Measurements from ENCODE around the gene CHD2.

CHD2 gene

DNA sequence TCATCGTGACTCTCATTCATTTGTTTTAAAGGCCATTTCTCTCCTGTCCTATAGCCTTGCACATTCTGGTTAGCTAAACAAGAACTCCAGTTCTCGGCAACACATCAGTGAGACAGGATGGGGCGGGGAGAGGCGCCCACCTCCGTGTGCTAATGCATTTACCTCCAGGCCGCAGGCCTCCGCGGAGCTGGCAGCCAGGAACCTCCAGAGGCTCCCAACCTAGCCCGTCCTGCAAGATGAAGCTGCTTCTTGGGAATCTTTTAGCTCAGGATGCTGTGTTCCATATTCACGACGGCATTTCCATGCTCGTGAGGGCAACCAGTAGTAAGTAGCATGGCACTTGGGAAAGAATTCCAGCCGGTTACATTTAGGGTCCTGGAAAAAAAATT, 141.0 kb downstream of the CHD2 start:
- Mint-ChIP-seq H3K27ac (no peak overlapping the region), H3K36me3 (no peaks in the 10 kb centered on the region), H3K4me1 (peaks cover 7% of the 10 kb centered on the region), H3K9me3 (peaks cover 3% of the 10 kb centered on the region), H3K27me3 (peaks cover 76% of the 10 kb centered on the region), H3K4me3 (no peak overlapping the region)
- ATAC-seq: no peak

DNA sequence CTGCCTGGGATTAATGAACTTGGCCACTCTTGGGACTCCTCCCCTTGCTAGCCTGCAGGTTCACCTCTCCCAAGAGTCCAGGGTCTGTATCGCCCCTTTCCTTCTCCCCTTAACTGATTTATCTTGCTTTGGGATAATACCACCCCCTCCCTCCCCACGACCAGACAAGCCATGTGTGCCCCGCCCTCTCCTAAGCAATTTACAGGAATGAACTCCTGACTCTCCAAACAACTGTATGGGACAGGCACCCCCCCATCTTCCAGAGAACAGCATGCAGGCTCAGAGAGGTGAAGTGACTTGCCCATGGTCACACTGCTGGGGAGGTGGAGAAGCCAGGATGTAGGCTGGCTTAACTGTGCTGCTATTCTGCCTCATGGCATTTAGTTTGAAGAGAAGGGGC, 142.1 kb downstream of the CHD2 start:
- no peaks in the 10 kb centered on the region for H3K36me3 Mint-ChIP-seq
- H3K4me3 Mint-ChIP-seq: no peak overlapping the region
- peaks cover 73% of the 10 kb centered on the region for H3K27me3 Mint-ChIP-seq
- no peaks in the 10 kb centered on the region for H3K4me1 Mint-ChIP-seq
- peaks cover 6% of the 10 kb centered on the region for H3K9me3 Mint-ChIP-seq
- no peak overlapping the region for H3K27ac Mint-ChIP-seq
- ATAC-seq: no peak

- H3K36me3 Mint-ChIP-seq: no peaks in the 10 kb centered on the region
- H3K27ac Mint-ChIP-seq: no peak overlapping the region
- H3K27me3 Mint-ChIP-seq: peaks cover 73% of the 10 kb centered on the region
- H3K4me3 Mint-ChIP-seq: no peak overlapping the region
- ATAC-seq: no peak
- H3K9me3 Mint-ChIP-seq: peaks cover 6% of the 10 kb centered on the region
- peaks cover 5% of the 10 kb centered on the region for H3K4me1 Mint-ChIP-seq
Observed at GRCh38 chr15:93042691-93043378, 142.7 kb downstream of the CHD2 start.

- Mint-ChIP-seq H3K27ac (no peak overlapping the region), H3K36me3 (no peaks in the 10 kb centered on the region), H3K9me3 (peaks cover 6% of the 10 kb centered on the region), H3K27me3 (peaks cover 77% of the 10 kb centered on the region), H3K4me1 (peaks cover 10% of the 10 kb centered on the region), H3K4me3 (no peak overlapping the region)
- no peak for ATAC-seq
Observed at GRCh38 chr15:93043621-93044300, 143.6 kb downstream of the CHD2 start.

DNA sequence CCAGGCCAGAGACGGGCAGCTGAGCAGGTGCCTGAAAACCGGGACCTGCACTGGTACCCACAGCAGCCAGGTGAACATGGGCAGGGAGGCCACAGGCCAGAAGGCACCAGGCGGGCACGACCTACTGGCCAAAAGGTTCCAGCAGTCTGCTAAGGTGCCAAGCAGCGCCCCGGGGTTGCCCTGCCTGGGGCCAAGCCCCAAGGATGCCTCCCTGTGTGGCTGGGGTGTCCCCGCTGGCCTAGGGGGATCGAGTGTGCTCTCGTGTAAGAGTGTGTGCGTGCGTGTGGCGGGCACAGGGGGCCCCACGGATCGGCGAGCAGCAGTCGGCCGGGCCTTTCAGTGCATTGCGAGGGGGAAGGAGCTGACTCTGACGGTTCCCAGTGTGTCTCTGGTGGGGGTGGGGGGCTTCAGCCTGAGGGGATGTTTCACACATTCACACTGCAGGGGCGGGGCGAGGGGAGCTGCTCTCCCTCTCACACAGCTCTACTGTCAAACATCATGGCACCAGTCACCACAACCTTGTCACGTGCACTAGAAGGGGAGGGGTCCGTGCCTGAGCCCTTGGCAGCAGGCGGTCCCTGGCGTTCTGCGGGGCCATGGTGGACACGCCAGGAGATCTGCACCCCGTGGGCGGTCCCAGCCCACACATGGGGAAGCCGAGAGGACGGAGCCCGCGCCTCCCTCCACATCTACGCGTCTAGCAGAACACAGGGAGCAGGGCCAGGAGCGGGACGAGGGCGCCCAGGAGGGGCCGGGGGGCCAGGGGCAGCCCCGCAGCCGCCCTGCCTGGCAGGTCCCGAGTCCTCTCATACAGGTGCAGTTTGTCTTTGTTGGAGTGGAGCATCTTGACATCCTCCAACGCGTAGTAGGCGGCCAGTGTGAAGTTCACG, 144.4 kb downstream of the CHD2 start:
- Mint-ChIP-seq H3K36me3 (no peaks in the 10 kb centered on the region), H3K4me3 (no peak overlapping the region), H3K27ac (no peak overlapping the region), H3K4me1 (peaks cover 10% of the 10 kb centered on the region), H3K27me3 (peaks cover 82% of the 10 kb centered on the region), H3K9me3 (peaks cover 6% of the 10 kb centered on the region)
- ATAC-seq: no peak

- H3K27ac Mint-ChIP-seq: no peak overlapping the region
- H3K4me1 Mint-ChIP-seq: peaks cover 10% of the 10 kb centered on the region
- ATAC-seq: no peak
- no peaks in the 10 kb centered on the region for H3K36me3 Mint-ChIP-seq
- H3K9me3 Mint-ChIP-seq: peaks cover 6% of the 10 kb centered on the region
- peaks cover 80% of the 10 kb centered on the region for H3K27me3 Mint-ChIP-seq
- no peak overlapping the region for H3K4me3 Mint-ChIP-seq
Observed at GRCh38 chr15:93045191-93045785, 145.2 kb downstream of the CHD2 start.

- Mint-ChIP-seq H3K27ac (no peak overlapping the region), H3K36me3 (no peaks in the 10 kb centered on the region), H3K27me3 (peaks cover 79% of the 10 kb centered on the region), H3K9me3 (peaks cover 6% of the 10 kb centered on the region), H3K4me3 (no peak overlapping the region), H3K4me1 (peaks cover 10% of the 10 kb centered on the region)
- ATAC-seq: no peak
Observed at GRCh38 chr15:93046120-93046519, 146.0 kb downstream of the CHD2 start.

DNA sequence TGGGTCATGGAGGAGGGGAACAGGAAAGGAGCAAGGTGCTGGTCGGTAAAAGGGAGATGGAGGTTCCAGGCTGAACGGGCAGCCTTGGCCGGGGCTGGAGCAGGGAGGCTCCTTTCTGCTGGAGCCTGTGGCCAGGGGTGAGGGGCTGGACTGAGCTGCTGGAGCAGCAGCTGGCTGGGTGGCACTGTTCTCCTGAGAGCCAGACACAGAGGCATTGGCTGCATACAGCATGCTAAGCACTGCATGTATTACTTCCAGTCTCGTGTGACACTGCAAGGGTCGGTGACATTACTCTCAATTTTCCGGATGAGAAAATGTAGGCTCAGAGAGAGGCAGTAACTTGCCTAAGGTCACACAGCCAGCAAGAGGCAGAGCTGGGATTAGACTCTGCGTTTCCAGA, 146.6 kb downstream of the CHD2 start:
- ATAC-seq: no peak
- Mint-ChIP-seq H3K4me3 (no peak overlapping the region), H3K4me1 (peaks cover 10% of the 10 kb centered on the region), H3K27ac (no peak overlapping the region), H3K36me3 (no peaks in the 10 kb centered on the region), H3K9me3 (peaks cover 6% of the 10 kb centered on the region), H3K27me3 (peaks cover 73% of the 10 kb centered on the region)

DNA sequence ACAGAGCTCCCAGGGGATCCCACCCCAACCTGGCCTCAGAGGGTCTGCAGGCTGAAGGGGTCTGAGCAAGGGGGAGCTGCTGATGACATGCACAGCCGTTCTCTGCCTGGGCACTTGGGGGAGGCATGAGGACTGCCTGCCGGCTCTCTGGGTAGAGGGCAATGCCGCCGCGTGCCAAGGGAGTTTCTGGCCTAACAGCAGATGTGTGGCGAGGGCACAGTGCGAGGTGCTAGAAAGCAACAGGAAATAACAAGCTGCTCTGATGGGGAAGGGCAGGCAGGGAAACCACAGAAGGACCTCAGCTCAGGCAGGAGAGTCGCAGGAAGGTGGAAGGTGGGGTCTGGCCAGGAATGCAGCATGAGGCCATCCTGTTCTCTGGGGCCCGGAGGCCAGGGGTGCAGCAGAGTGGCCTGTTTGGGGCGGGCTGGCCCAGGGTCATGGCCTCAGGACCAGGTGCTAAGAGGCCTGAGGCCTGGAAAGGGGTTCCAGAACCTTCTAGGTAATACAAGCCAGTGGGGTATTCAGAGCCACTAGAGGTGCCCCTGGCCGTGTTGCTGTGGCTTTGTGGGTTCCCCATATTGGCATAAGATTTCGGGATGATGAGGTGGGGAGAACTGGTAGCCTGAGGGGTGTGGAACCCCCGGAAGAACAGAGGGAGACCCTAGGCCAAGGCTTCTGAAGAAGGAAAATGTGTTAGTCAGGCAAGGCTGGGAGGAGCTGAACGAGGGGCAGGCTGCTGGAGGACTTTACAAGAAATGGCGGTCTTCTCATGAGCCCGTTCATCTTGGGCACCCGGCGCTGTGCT, 147.7 kb downstream of the CHD2 start:
- H3K4me3 Mint-ChIP-seq: no peak overlapping the region
- no peak overlapping the region for H3K27ac Mint-ChIP-seq
- H3K4me1 Mint-ChIP-seq: peaks cover 10% of the 10 kb centered on the region

DNA sequence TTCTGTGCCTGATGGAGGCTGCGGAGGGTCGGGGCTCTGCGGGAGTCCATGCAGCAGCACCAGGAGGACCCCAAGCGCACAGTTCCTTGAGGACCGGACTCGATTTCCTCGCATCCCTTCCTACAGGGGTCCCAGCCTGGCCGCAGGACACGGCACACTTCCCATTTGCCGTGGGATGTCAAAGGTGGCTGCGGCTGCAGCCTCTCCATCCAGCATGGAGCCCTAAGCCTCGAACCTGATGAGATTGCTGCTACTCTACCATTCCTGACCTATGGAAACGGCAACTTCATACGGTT, 148.2 kb downstream of the CHD2 start:
- Mint-ChIP-seq H3K4me1 (peaks cover 10% of the 10 kb centered on the region), H3K27me3 (peaks cover 66% of the 10 kb centered on the region), H3K9me3 (peaks cover 6% of the 10 kb centered on the region), H3K4me3 (no peak overlapping the region), H3K36me3 (no peaks in the 10 kb centered on the region), H3K27ac (no peak overlapping the region)
- no peak for ATAC-seq

More for the DNA sequence above, 147.7 kb downstream of the CHD2 start:
- H3K36me3 Mint-ChIP-seq: no peaks in the 10 kb centered on the region
- H3K27me3 Mint-ChIP-seq: peaks cover 71% of the 10 kb centered on the region
- H3K9me3 Mint-ChIP-seq: peaks cover 6% of the 10 kb centered on the region
- no peak for ATAC-seq

GRCh38 chr15:93048759-93049161, 148.6 kb downstream of the CHD2 start:
- Mint-ChIP-seq H3K4me1 (peaks cover 10% of the 10 kb centered on the region), H3K9me3 (peaks cover 6% of the 10 kb centered on the region), H3K36me3 (no peaks in the 10 kb centered on the region), H3K4me3 (no peak overlapping the region), H3K27me3 (peaks cover 62% of the 10 kb centered on the region), H3K27ac (no peak overlapping the region)
- ATAC-seq: no peak

GRCh38 chr15:93049233-93049632, 149.1 kb downstream of the CHD2 start:
- Mint-ChIP-seq H3K4me1 (peaks cover 10% of the 10 kb centered on the region), H3K4me3 (no peak overlapping the region), H3K36me3 (no peaks in the 10 kb centered on the region), H3K27me3 (peaks cover 57% of the 10 kb centered on the region), H3K27ac (no peak overlapping the region), H3K9me3 (peaks cover 6% of the 10 kb centered on the region)
- ATAC-seq: no peak

DNA sequence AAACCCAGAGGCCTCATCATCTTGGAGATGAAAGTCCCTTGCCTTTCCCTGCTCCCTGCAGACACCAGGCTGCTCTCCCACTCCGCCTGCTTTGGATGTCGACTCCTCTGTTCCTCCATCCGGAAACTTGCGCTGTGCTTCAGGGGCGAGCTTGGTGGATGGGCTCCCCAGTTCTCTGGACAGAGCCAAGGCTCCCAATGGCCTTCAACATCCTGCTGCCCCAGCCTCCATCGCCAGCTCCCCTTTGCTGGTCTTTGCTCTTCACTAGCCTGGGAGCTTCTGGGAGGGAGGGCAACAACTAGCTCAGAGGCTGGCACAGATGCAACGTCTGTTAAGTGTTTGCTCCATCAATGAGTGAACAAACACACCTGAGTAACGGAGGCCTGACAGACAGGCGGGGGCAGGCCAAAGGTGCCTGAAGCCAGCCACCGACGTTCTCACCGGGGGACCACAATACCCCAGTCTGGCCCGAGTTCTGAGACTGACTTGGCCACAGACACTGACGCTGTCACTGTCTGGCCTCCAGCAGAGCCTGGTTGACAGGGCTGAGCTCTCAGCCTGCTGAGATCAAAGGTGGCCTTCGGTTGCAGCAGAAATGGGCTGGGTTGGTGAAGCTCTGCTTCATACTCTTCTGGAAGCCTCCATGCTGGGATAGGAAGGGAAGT, 149.9 kb downstream of the CHD2 start:
- Mint-ChIP-seq H3K4me3 (no peak overlapping the region), H3K9me3 (peaks cover 6% of the 10 kb centered on the region)

DNA sequence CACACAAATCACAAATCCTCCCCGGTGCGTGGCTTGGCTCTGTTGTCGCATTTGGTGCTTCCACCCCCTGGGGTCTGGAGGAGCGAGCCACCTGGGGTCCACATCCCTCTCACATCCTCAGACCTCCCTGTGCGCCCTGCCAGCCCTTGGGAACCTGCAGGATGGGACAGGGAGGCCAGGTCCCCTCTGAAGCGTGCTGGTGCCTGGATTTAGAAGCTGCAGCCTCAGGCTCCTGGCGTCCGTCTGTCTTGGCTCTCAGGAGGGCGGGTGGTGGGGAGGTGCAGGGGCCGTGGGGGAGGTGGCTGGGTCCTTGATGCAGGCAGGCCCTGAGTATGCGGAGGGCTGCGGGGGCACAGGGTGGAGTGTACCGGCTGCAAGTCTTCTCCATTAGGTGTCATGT, 150.5 kb downstream of the CHD2 start:
- H3K27me3 Mint-ChIP-seq: peaks cover 52% of the 10 kb centered on the region
- H3K27ac Mint-ChIP-seq: no peak overlapping the region
- ATAC-seq: no peak
- H3K36me3 Mint-ChIP-seq: no peaks in the 10 kb centered on the region
- H3K9me3 Mint-ChIP-seq: peaks cover 6% of the 10 kb centered on the region
- H3K4me3 Mint-ChIP-seq: no peak overlapping the region
- H3K4me1 Mint-ChIP-seq: peaks cover 10% of the 10 kb centered on the region

More for the DNA sequence above, 149.9 kb downstream of the CHD2 start:
- no peak overlapping the region for H3K27ac Mint-ChIP-seq
- peaks cover 56% of the 10 kb centered on the region for H3K27me3 Mint-ChIP-seq
- no peaks in the 10 kb centered on the region for H3K36me3 Mint-ChIP-seq
- ATAC-seq: no peak
- peaks cover 10% of the 10 kb centered on the region for H3K4me1 Mint-ChIP-seq
